GM12878 (cell line): Measurements from ENCODE around the gene GVQW3. TPM values are rescaled to one million over a fixed set of nuclear protein-coding genes. Genes with fewer than 3 reads are reported as not detected.

Source experiments
- ATAC-seq: fragments of 200-7000 bp; cut with Tn5 transposase; 3 replicates; pipeline ENCODE4 v1.9.1; 2020; ENCODE audit warnings: mild to moderate bottlenecking, moderate library complexity
- BruUV-seq: library from RNA; stranded (reverse); fragments of 400-500 nt; replicated peaks from 2 replicates; lab custom pipeline; 2021; lab: Mats Ljungman, UMichigan
- CTCF ChIA-PET: fragments of 300-600 bp; sonication (Branson Sonifier 250); formaldehyde crosslinking; extraction: SDS; loops from one replicate; lab custom pipeline; 2021; ENCODE audit warnings: inconsistent platforms; lab: Yijun Ruan, JAX
- POLR2A ChIA-PET: fragments of 350-600 bp; formaldehyde crosslinking; extraction: SDS; loops from one replicate; lab custom pipeline; 2021; ENCODE audit warnings: inconsistent platforms; lab: Charles Lee
- RAD21 ChIA-PET: fragments of 300-600 bp; sonication (Branson Sonifier 250); formaldehyde crosslinking; loops from one replicate; lab custom pipeline; 2023; ENCODE audit warnings: antibody characterized with exemption; ENCODE audit not compliant: unreplicated experiment; lab: Charles Lee
- SMC1A ChIA-PET: fragments of 300-600 bp; sonication (Branson Sonifier 250); formaldehyde crosslinking; loops from one replicate; lab custom pipeline; 2023; ENCODE audit not compliant: unreplicated experiment, uncharacterized antibody; lab: Charles Lee
- DNase-seq: peaks from one replicate; pipeline ENCODE4 v3.0.0-alpha.2; 2011; ENCODE audit warnings: low read depth, low spot score
- FAIRE-seq: peaks from 3 replicates; lab custom pipeline; 2011; peaks lifted over from hg19 to GRCh38; lab: Jason Lieb, UNC
- H2AFZ ChIP-seq: 2 replicates; pipeline ENCODE4 v1.6.0; 2011; ENCODE audit warnings: low read depth, low read length, control low read depth; ENCODE audit not compliant: control insufficient read depth
- H3K27ac ChIP-seq: 2 replicates; pipeline ENCODE4 v1.5.1; 2011; ENCODE audit warnings: control low read depth; ENCODE audit not compliant: control insufficient read depth, insufficient read depth
- H3K27me3 ChIP-seq, 2 experiments: replicated peaks in 1 of 2; 2 replicates each; pipeline versions ENCODE4 v1.6.0 to v1.6.1; 2011; ENCODE audit warnings: low read length in 1 of 2; ENCODE audit not compliant: control insufficient read depth in 2 of 2, insufficient read depth in 2 of 2
- H3K36me3 ChIP-seq, 2 experiments: 2 replicates each; pipeline ENCODE4 v1.5.1; 2011; ENCODE audit warnings: low read length in 1 of 2; ENCODE audit not compliant: control insufficient read depth in 2 of 2, insufficient read depth in 2 of 2
- H3K4me1 ChIP-seq: 2 replicates; pipeline ENCODE4 v1.6.1; 2011; ENCODE audit warnings: mild to moderate bottlenecking, low read length, moderate library complexity, mixed read lengths; ENCODE audit not compliant: control insufficient read depth, insufficient read depth
- H3K4me2 ChIP-seq: 2 replicates; pipeline ENCODE4 v1.6.0; 2011; ENCODE audit warnings: control low read depth; ENCODE audit not compliant: control insufficient read depth, insufficient read depth
- H3K4me3 ChIP-seq: fragments of 200-600 bp; sonication (generic); 2 replicates; pipeline ENCODE4 v1.5.1; 2016
- H3K79me2 ChIP-seq: 2 replicates; pipeline ENCODE4 v1.6.0; 2011; ENCODE audit warnings: low read length; ENCODE audit not compliant: control insufficient read depth, insufficient read depth
- H3K9ac ChIP-seq: 2 replicates; pipeline ENCODE4 v1.8.0; 2011; ENCODE audit warnings: low read length, control low read depth, mixed read lengths; ENCODE audit not compliant: control insufficient read depth, insufficient read depth
- H3K9me3 ChIP-seq: replicated peaks from 3 replicates; pipeline ENCODE4 v1.5.1; 2011; ENCODE audit warnings: mild to moderate bottlenecking, low read length; ENCODE audit not compliant: control insufficient read depth, insufficient read depth
- H4K20me1 ChIP-seq: 2 replicates; pipeline ENCODE4 v1.6.0; 2011; ENCODE audit not compliant: control insufficient read depth, insufficient read depth
- BCL11A ChIP-seq: IDR thresholded peaks from 2 replicates; pipeline ENCODE4 v1.6.1; 2011; ENCODE audit warnings: low read depth, low read length
- BMI1 ChIP-seq: fragments of 450-650 bp; IDR thresholded peaks from 2 replicates; pipeline ENCODE4 v1.6.1; 2016; ENCODE audit warnings: mild to moderate bottlenecking, moderate library complexity, borderline replicate concordance
- CBFB ChIP-seq: IDR thresholded peaks from 2 replicates; pipeline ENCODE4 v1.6.1; 2016; ENCODE audit warnings: antibody characterized with exemption, low read depth
- CBX5 ChIP-seq: sonication (generic); IDR thresholded peaks from 2 replicates; pipeline ENCODE4 v1.6.1; 2016; ENCODE audit warnings: low read depth, moderate library complexity, mild to moderate bottlenecking, inconsistent platforms
- EED ChIP-seq: sonication (generic); IDR thresholded peaks from 2 replicates; pipeline ENCODE4 v1.6.1; 2016; ENCODE audit warnings: antibody characterized with exemption, low read depth
- ETV6 ChIP-seq, 2 experiments: fragments of 450-650 bp in 1 of 2; IDR thresholded peaks in 1 of 2; conservative IDR thresholded peaks in 1 of 2; 2 replicates each; pipeline ENCODE4 v1.6.1; 2014; ENCODE audit warnings: antibody characterized with exemption in 1 of 2, borderline replicate concordance in 1 of 2, low read depth in 1 of 2, mild to moderate bottlenecking in 1 of 2, moderate library complexity in 1 of 2
- HDAC2 ChIP-seq: fragments of 200-600 bp; sonication (generic); IDR thresholded peaks from 2 replicates; pipeline ENCODE4 v1.6.1; 2017
- JUNB ChIP-seq: IDR thresholded peaks from 2 replicates; pipeline ENCODE4 v1.6.1; 2016; ENCODE audit warnings: antibody characterized with exemption, mild to moderate bottlenecking
- LARP7 ChIP-seq: fragments of 450-650 bp; IDR thresholded peaks from 2 replicates; pipeline ENCODE4 v1.6.1; 2017; ENCODE audit warnings: mild to moderate bottlenecking
- MXI1 ChIP-seq: fragments of 150-350 bp; IDR thresholded peaks from 2 replicates; pipeline ENCODE4 v1.6.1; 2011; ENCODE audit warnings: low read depth, mild to moderate bottlenecking, inconsistent platforms, low read length, improper control_type of control experiment
- NFIC ChIP-seq: IDR thresholded peaks from 2 replicates; pipeline ENCODE4 v1.6.1; 2012; ENCODE audit warnings: low read depth, mild to moderate bottlenecking, inconsistent platforms, low read length, moderate library complexity
- NFYB ChIP-seq: IDR thresholded peaks from 2 replicates; pipeline ENCODE4 v1.6.1; 2011; ENCODE audit warnings: low read depth, mild to moderate bottlenecking, low read length, improper control_type of control experiment, moderate library complexity; ENCODE audit not compliant: insufficient read depth
- NRF1 ChIP-seq: conservative IDR thresholded peaks from 2 replicates; pipeline ENCODE4 v1.6.1; 2011; ENCODE audit warnings: mild to moderate bottlenecking, low read depth, low read length, improper control_type of control experiment
- POU2F2 ChIP-seq: IDR thresholded peaks from 3 replicates; pipeline ENCODE4 v1.6.1; 2011; ENCODE audit warnings: low read depth, mild to moderate bottlenecking, low read length, borderline replicate concordance
- RB1 ChIP-seq: fragments of 450-650 bp; formaldehyde crosslinking; IDR thresholded peaks from 2 replicates; pipeline ENCODE4 v1.6.1; 2017; ENCODE audit warnings: mild to moderate bottlenecking, borderline replicate concordance
- SIN3A ChIP-seq: IDR thresholded peaks from 2 replicates; pipeline ENCODE4 v1.6.1; 2012; ENCODE audit warnings: low read depth, low read length, improper control_type of control experiment
- SMC3 ChIP-seq: IDR thresholded peaks from 2 replicates; pipeline ENCODE4 v1.6.1; 2011; ENCODE audit warnings: low read length, improper control_type of control experiment, borderline replicate concordance
- SRF ChIP-seq, 2 experiments: IDR thresholded peaks; 2 replicates each; pipeline ENCODE4 v1.6.1; 2011; ENCODE audit warnings: low read depth in 2 of 2, low read length in 2 of 2, mild to moderate bottlenecking in 1 of 2, moderate library complexity in 1 of 2
- SUPT20H ChIP-seq: IDR thresholded peaks from 2 replicates; pipeline ENCODE4 v1.6.1; 2011; ENCODE audit warnings: low read depth, mild to moderate bottlenecking, low read length, moderate library complexity, borderline replicate concordance; ENCODE audit not compliant: control insufficient read depth
- TCF12 ChIP-seq: IDR thresholded peaks from 2 replicates; pipeline ENCODE4 v1.6.1; 2011; ENCODE audit warnings: low read depth, mild to moderate bottlenecking, low read length
- WGBS: methylation state at CpG from one replicate; pipeline ENCODE4 v1.1.6; 2016; ENCODE audit warnings: low lambda C conversion rate; ENCODE audit not compliant: insufficient replicate concordance, insufficient coverage; ENCODE audit errors: missing lambda C conversion rate; 5-methylcytosine and 5-hydroxymethylcytosine counted together
- in situ Hi-C: fragments of 300-500 bp; cut with MboI; formaldehyde crosslinking; loops from 9 replicates; pipeline ENCODE4 v1.14.3; 2018; ENCODE audit warnings: mixed read lengths
- intact Hi-C: fragments of 100-400 bp; cut with micrococcal nuclease; formaldehyde crosslinking; loops from one replicate; pipeline ENCODE4 v1.14.2; 2022; ENCODE audit not compliant: unreplicated experiment
- polyA plus RNA-seq, 11 experiments: library from polyadenylated mRNA; depleted of rRNA in 4 of 11; unstranded in 6 of 11; stranded (reverse) in 5 of 11; fragments of >200 nt; fragmentation: Nextera tagmentation in 4 of 11; fragmentation: Illumina TruSeq in 1 of 11; extraction: Ambion mirVana in 4 of 11; extraction: Trizol in 1 of 11; gene quantifications; 1 replicate in 1 of 11; 2 replicates in 10 of 11; pipeline versions ENCODE4 v1.2.1 to v1.2.3, GENCODE V29; 2011 to 2016; ENCODE audit warnings: inconsistent platforms in 2 of 11, missing spikeins in 2 of 11, low read depth in 1 of 11
- total RNA-seq, 4 experiments: library from RNA; depleted of rRNA in 3 of 4; stranded (reverse); fragments of >200 nt in 3 of 4; fragmentation: Illumina TruSeq in 1 of 4; extraction: Trizol in 1 of 4; gene quantifications; 2 replicates each; pipeline versions ENCODE4 v1.2.1 to v1.2.3, GENCODE V29; 2013 to 2021
- TF ChIP-seq, protein P1 (sequence below): fragments of 450-650 bp; formaldehyde crosslinking; IDR thresholded peaks from 2 replicates; pipeline ENCODE4 v1.4.0; 2020; ENCODE audit warnings: mild to moderate bottlenecking, moderate library complexity
- TF ChIP-seq, protein P2 (sequence below): IDR thresholded peaks from 2 replicates; pipeline ENCODE4 v1.6.1; 2011; ENCODE audit warnings: low read depth, low read length, improper control_type of control experiment, borderline replicate concordance

The GVQW3 gene
- total and polyA plus RNA-seq, 10 of the 15 experiments (the other 5 are each of a cell fraction or from before 2014, with no cell fraction given), result 0.13 to 3.3 (median 1.7) TPM

DNA sequence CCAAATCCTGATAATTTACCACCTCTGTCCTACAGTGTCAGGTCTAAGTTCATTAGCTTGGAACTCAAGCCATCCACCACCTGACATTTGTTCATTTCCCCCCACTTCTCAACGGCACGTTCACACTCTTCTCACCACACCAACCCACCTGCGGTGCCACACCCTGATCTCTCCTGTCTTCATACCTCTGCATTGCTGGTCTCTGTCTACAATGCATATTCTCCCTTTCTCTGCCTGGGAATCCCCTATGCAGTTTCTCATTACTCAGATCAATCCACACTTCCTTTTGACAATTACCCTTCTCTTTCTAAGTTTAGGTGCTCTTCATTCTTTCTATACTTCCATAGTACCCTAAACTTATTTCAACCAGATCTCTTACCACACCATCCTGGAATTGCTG lies 43.3 kb downstream of the GVQW3 start:
- Histone ChIP-seq H3K4me1 (peaks cover 11% of the 10 kb centered on the region), H3K4me2 (peak overlapping the region; percentile 44), H4K20me1 (no peaks in the 10 kb centered on the region), H3K79me2 (no peaks in the 10 kb centered on the region), H3K27ac (no peak overlapping the region), H2AFZ (peak overlapping the region; percentile 9; the same call in 1 of the 2 replicates), H3K9me3 (no peaks in the 10 kb centered on the region), H3K9ac (no peak overlapping the region), H3K36me3 (no peaks in the 10 kb centered on the region), H3K4me3 (no peak overlapping the region), H3K27me3 (no peaks in the 10 kb centered on the region)
- peak; percentile 92 for ATAC-seq
- DNase-seq, result peak; percentile 27
- CTCF ChIA-PET, result interaction anchor here (0.7 to 1.9 kb wide), 5 partner anchors 10 to 105 kb away, joined by 3 to 8 read pairs (median 3); partner anchors contain the start of gene EMSY
- POLR2A ChIA-PET, result interaction anchor here (1.3 kb wide), 1 partner anchor 19 kb away, joined by 4 read pairs; no protein-coding TSS in a partner anchor
- in situ Hi-C loops (no loop called here), intact Hi-C loops (no loop called here)
- SMC1A ChIA-PET, result interaction anchor here (0.9 to 2.3 kb wide), 3 partner anchors 10 to 22 kb away, joined by 4 to 9 read pairs (median 5); no protein-coding TSS in a partner anchor
- peak; percentile 73 for FAIRE-seq
- RAD21 ChIA-PET, result interaction anchor here (0.9 to 1.3 kb wide), 7 partner anchors 12 to 88 kb away, joined by 3 to 5 read pairs (median 3); partner anchors contain the start of gene EMSY
- 0% methylated on average over 3 of the region's 3 CpGs for WGBS
- BruUV-seq, result no TSS peak
- TF ChIP-seq LARP7 (no peak), NRF1 (no peak), TCF12 (no peak), MXI1 (no peak), SUPT20H (no peak), NFYB (no peak), EED (0 out of 2 replicates have a peak, but pooled peaks have one; percentile 25), HDAC2 (no peak), ETV6 (conservative IDR thresholded peaks at IDR 0.05 in 1 of 2, IDR thresholded peaks at IDR 0.05 in 1 of 2; ENCODE audit: borderline replicate concordance in 1 of 2, low read depth in 1 of 2) (peak in 1 of 2 experiments; percentile 12; a peak in 1 of 4 replicates), POU2F2 (0 out of 3 replicates have a peak, but pooled peaks have one; percentile 16), CBFB (no peak), NFIC (no peak), SIN3A (no peak), BCL11A (no peak), BMI1 (no peak), SMC3 (no peak), JUNB (peak; percentile 59), RB1 (no peak), CBX5 (no peak), SRF (IDR thresholded peaks at IDR 0.05; ENCODE audit: low read depth in 2 of 2, low read length in 2 of 2) (no peak)
- TF ChIP-seq, protein P1, sequence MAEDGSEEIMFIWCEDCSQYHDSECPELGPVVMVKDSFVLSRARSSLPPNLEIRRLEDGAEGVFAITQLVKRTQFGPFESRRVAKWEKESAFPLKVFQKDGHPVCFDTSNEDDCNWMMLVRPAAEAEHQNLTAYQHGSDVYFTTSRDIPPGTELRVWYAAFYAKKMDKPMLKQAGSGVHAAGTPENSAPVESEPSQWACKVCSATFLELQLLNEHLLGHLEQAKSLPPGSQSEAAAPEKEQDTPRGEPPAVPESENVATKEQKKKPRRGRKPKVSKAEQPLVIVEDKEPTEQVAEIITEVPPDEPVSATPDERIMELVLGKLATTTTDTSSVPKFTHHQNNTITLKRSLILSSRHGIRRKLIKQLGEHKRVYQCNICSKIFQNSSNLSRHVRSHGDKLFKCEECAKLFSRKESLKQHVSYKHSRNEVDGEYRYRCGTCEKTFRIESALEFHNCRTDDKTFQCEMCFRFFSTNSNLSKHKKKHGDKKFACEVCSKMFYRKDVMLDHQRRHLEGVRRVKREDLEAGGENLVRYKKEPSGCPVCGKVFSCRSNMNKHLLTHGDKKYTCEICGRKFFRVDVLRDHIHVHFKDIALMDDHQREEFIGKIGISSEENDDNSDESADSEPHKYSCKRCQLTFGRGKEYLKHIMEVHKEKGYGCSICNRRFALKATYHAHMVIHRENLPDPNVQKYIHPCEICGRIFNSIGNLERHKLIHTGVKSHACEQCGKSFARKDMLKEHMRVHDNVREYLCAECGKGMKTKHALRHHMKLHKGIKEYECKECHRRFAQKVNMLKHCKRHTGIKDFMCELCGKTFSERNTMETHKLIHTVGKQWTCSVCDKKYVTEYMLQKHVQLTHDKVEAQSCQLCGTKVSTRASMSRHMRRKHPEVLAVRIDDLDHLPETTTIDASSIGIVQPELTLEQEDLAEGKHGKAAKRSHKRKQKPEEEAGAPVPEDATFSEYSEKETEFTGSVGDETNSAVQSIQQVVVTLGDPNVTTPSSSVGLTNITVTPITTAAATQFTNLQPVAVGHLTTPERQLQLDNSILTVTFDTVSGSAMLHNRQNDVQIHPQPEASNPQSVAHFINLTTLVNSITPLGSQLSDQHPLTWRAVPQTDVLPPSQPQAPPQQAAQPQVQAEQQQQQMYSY (CRISPR knock-in tag), result no peak
- TF ChIP-seq, protein P2, sequence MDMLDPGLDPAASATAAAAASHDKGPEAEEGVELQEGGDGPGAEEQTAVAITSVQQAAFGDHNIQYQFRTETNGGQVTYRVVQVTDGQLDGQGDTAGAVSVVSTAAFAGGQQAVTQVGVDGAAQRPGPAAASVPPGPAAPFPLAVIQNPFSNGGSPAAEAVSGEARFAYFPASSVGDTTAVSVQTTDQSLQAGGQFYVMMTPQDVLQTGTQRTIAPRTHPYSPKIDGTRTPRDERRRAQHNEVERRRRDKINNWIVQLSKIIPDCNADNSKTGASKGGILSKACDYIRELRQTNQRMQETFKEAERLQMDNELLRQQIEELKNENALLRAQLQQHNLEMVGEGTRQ, result no peak
